Endothelial cell of umbilical vein (primary cell): Measurements from ENCODE around the gene BANK1. TPM values are rescaled to one million over a fixed set of nuclear protein-coding genes. Genes with fewer than 3 reads are reported as not detected.

ENCODE experiments used
- BruUV-seq: library from RNA; stranded (reverse); fragments of 400-500 nt; replicated peaks from 2 replicates; lab custom pipeline; 2021; lab: Mats Ljungman, UMichigan
- CTCF ChIA-PET: fragments of 300-600, 350-600 bp; sonication (Branson Sonifier 250); formaldehyde crosslinking; loops from one replicate; lab custom pipeline; 2021; ENCODE audit warnings: antibody characterized with exemption, inconsistent platforms; lab: Charles Lee
- POLR2A ChIA-PET: fragments of 300-600, 350-600 bp; sonication (Branson Sonifier 250); formaldehyde crosslinking; loops from one replicate; lab custom pipeline; 2021; ENCODE audit warnings: antibody characterized with exemption, inconsistent platforms; lab: Charles Lee
- DNase-seq: peaks from one replicate; pipeline ENCODE4 v3.0.0-alpha.2; 2011; ENCODE audit warnings: low read depth, low spot score
- FAIRE-seq: peaks from 2 replicates; lab custom pipeline; 2011; peaks lifted over from hg19 to GRCh38; lab: Jason Lieb, UNC
- H2AFZ ChIP-seq: 2 replicates; pipeline ENCODE4 v1.6.0; 2012; ENCODE audit warnings: low read depth, low read length, control low read depth, inconsistent platforms
- H3K27ac ChIP-seq: 2 replicates; pipeline ENCODE4 v1.5.1; 2011; ENCODE audit warnings: low read depth, mild to moderate bottlenecking, control low read depth, low read length, moderate library complexity; ENCODE audit not compliant: insufficient read depth
- H3K27me3 ChIP-seq, 2 experiments: 2 replicates each; pipeline versions ENCODE4 v1.6.0 to v1.6.1; 2011; ENCODE audit warnings: low read length in 2 of 2, mixed read lengths in 1 of 2; ENCODE audit not compliant: control insufficient read depth in 2 of 2, insufficient read depth in 2 of 2
- H3K36me3 ChIP-seq, 2 experiments: 2 replicates in 1 of 2; 3 replicates in 1 of 2; pipeline ENCODE4 v1.5.1; 2011; ENCODE audit warnings: low read length in 2 of 2, mild to moderate bottlenecking in 1 of 2, moderate library complexity in 1 of 2; ENCODE audit not compliant: control insufficient read depth in 2 of 2, insufficient read depth in 2 of 2; ENCODE audit errors: extremely low read depth in 1 of 2
- H3K4me1 ChIP-seq: 3 replicates; pipeline ENCODE4 v1.5.1; 2011; ENCODE audit warnings: mild to moderate bottlenecking, low read length; ENCODE audit not compliant: control insufficient read depth, insufficient read depth; ENCODE audit errors: extremely low read depth
- H3K4me2 ChIP-seq: 2 replicates; pipeline ENCODE4 v1.6.1; 2011; ENCODE audit warnings: low read length, control low read depth, mixed read lengths; ENCODE audit not compliant: insufficient read depth
- H3K4me3 ChIP-seq, 3 experiments: fragments of 200-600 bp in 1 of 3; sonication (generic), shearing (Covaris generic) in 1 of 3; replicated peaks in 1 of 3; 2 replicates each; pipeline ENCODE4 v1.5.1; 2011 to 2016; ENCODE audit warnings: control low read depth in 3 of 3, low read length in 3 of 3, mild to moderate bottlenecking in 2 of 3, inconsistent platforms in 1 of 3, low read depth in 1 of 3, moderate library complexity in 1 of 3; ENCODE audit not compliant: insufficient read depth in 1 of 3
- H3K79me2 ChIP-seq: 2 replicates; pipeline ENCODE4 v1.6.0; 2012; ENCODE audit warnings: low read length, inconsistent platforms; ENCODE audit not compliant: control insufficient read depth, insufficient read depth
- H3K9ac ChIP-seq: replicated peaks from 2 replicates; pipeline ENCODE3; 2011; ENCODE audit warnings: low read length, control low read depth; ENCODE audit not compliant: insufficient read depth; ENCODE audit errors: extremely low read depth
- H3K9me1 ChIP-seq: replicated peaks from 3 replicates; pipeline ENCODE4 v1.6.0; 2011; ENCODE audit warnings: mild to moderate bottlenecking, low read length; ENCODE audit not compliant: control insufficient read depth, insufficient read depth; ENCODE audit errors: extremely low read depth
- H3K9me3 ChIP-seq: replicated peaks from 2 replicates; pipeline ENCODE4 v1.5.1; 2012; ENCODE audit warnings: low read length, inconsistent platforms; ENCODE audit not compliant: control insufficient read depth, insufficient read depth
- H4K20me1 ChIP-seq: replicated peaks from 2 replicates; pipeline ENCODE3; 2011; ENCODE audit warnings: mild to moderate bottlenecking, low read length; ENCODE audit not compliant: control insufficient read depth, insufficient read depth; ENCODE audit errors: extremely low read depth
- EZH2 ChIP-seq: IDR thresholded peaks from 2 replicates; pipeline ENCODE4 v1.6.1; 2012; ENCODE audit warnings: borderline replicate concordance, low read depth, mild to moderate bottlenecking, moderate library complexity, low read length, inconsistent platforms; ENCODE audit not compliant: severe bottlenecking
- FOS ChIP-seq: IDR thresholded peaks from 2 replicates; pipeline ENCODE4 v1.6.1; 2011; ENCODE audit warnings: mild to moderate bottlenecking, low read length, moderate library complexity, borderline replicate concordance; ENCODE audit not compliant: insufficient read depth
- GATA2 ChIP-seq: IDR thresholded peaks from 2 replicates; pipeline ENCODE4 v1.7.0; 2011; ENCODE audit warnings: low read depth, mild to moderate bottlenecking, moderate library complexity, mixed read lengths, low read length; ENCODE audit not compliant: insufficient read length, insufficient read depth
- JUN ChIP-seq: IDR thresholded peaks from 2 replicates; pipeline ENCODE4 v1.6.1; 2011; ENCODE audit warnings: borderline replicate concordance, low read depth; ENCODE audit not compliant: insufficient read length, insufficient read depth
- MYC ChIP-seq: IDR thresholded peaks from one replicate; pipeline ENCODE4 v1.6.1; 2011; ENCODE audit warnings: mild to moderate bottlenecking, low read depth, low read length
- POLR2A ChIP-seq: IDR thresholded peaks from 2 replicates; pipeline ENCODE4 v1.6.1; 2012; ENCODE audit warnings: low read depth, mild to moderate bottlenecking, control low read depth, low read length
- POLR2AphosphoS5 ChIP-seq: IDR thresholded peaks from 2 replicates; pipeline ENCODE4 v1.6.1; 2012; ENCODE audit warnings: low read depth, mild to moderate bottlenecking, control low read depth, low read length, moderate library complexity; ENCODE audit not compliant: insufficient read depth
- dilution Hi-C: fragments of 300-500 bp; cut with MboI; formaldehyde crosslinking; loops from one replicate; pipeline ENCODE4 v1.15.0; 2019; ENCODE audit warnings: low sequenced_read_pairs; ENCODE audit not compliant: extremely low pct_ligation_motif_present
- intact Hi-C: fragments of 100-400 bp; cut with micrococcal nuclease; formaldehyde crosslinking; loops from one replicate; pipeline ENCODE4 v1.10.0; 2022
- polyA plus RNA-seq, 4 experiments: library from polyadenylated mRNA; depleted of rRNA in 3 of 4; stranded (reverse) in 3 of 4; unstranded in 1 of 4; fragments of >200 nt; gene quantifications; 2 replicates each; pipeline versions ENCODE4 v1.2.1 to v1.2.3, GENCODE V29; 2011 to 2012; ENCODE audit warnings: missing spikeins in 1 of 4
- total RNA-seq: library from RNA; stranded (reverse); gene quantifications from 2 replicates; pipeline ENCODE4 v1.2.3, GENCODE V29; 2021
- TF ChIP-seq, protein P1 (sequence below), 2 donors: IDR thresholded peaks; 1 replicate in 1 of 2; 2 replicates in 1 of 2; pipeline ENCODE4 v1.5.1; 2011; ENCODE audit warnings: low read length in 2 of 2, mild to moderate bottlenecking in 2 of 2, moderate library complexity in 2 of 2, control low read depth in 1 of 2, inconsistent platforms in 1 of 2, low read depth in 1 of 2; ENCODE audit not compliant: insufficient read depth in 1 of 2; ENCODE audit errors: extremely low read depth in 1 of 2
- TF ChIP-seq, protein P2 (sequence below): IDR thresholded peaks from 2 replicates; pipeline ENCODE4 v1.6.1; 2011; ENCODE audit not compliant: insufficient read depth, insufficient read length

BANK1 gene
- total and polyA plus RNA-seq, 2 donors (not counting 3 experiments of a cell fraction or from before 2014, with no cell fraction given), result 0.29 to 0.32 TPM

DNA sequence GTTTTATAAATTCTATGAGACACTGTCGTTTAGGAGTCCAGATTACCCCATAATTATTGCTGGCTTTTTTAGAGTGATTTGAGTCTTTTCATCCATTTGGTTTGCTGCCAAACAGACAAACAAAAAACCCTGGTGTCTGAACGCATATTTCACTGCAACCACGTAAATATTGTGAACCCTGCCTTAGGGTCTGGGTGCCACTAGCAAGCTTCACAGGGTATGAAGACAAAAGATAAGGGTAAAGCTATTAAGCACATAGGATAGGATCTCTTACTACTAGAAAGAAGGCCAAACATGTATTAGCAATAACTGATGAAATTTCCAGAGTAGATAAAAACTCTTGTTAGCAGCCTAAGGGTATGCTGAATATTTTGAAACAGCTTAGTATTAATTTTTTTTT, 143.3 kb downstream of the BANK1 start:
- ChIA-PET POLR2A (no interaction called here), CTCF (interaction anchor here (1.5 kb wide), 1 partner anchor 8 kb away, joined by 4 read pairs; no protein-coding TSS in a partner anchor)
- FAIRE-seq (no peak), DNase-seq (no peak)
- TF ChIP-seq POLR2A (no peak), GATA2 (no peak), JUN (no peak), EZH2 (no peak), POLR2AphosphoS5 (no peak), MYC (no peak), FOS (no peak)
- TF ChIP-seq, protein P1, sequence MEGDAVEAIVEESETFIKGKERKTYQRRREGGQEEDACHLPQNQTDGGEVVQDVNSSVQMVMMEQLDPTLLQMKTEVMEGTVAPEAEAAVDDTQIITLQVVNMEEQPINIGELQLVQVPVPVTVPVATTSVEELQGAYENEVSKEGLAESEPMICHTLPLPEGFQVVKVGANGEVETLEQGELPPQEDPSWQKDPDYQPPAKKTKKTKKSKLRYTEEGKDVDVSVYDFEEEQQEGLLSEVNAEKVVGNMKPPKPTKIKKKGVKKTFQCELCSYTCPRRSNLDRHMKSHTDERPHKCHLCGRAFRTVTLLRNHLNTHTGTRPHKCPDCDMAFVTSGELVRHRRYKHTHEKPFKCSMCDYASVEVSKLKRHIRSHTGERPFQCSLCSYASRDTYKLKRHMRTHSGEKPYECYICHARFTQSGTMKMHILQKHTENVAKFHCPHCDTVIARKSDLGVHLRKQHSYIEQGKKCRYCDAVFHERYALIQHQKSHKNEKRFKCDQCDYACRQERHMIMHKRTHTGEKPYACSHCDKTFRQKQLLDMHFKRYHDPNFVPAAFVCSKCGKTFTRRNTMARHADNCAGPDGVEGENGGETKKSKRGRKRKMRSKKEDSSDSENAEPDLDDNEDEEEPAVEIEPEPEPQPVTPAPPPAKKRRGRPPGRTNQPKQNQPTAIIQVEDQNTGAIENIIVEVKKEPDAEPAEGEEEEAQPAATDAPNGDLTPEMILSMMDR (IDR thresholded peaks at IDR 0.05; ENCODE audit: extremely low read depth in 1 of 2, insufficient read depth in 1 of 2, low read depth in 1 of 2, low read length in 2 of 2), result no peak
- TF ChIP-seq, protein P2, sequence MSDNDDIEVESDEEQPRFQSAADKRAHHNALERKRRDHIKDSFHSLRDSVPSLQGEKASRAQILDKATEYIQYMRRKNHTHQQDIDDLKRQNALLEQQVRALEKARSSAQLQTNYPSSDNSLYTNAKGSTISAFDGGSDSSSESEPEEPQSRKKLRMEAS, result no peak
- Histone ChIP-seq H3K9me1 (no peaks in the 10 kb centered on the region), H3K36me3 (no peaks in the 10 kb centered on the region), H3K9ac (no peak overlapping the region), H3K27me3 (no peaks in the 10 kb centered on the region), H3K9me3 (no peaks in the 10 kb centered on the region), H4K20me1 (no peaks in the 10 kb centered on the region), H3K27ac (no peak overlapping the region), H3K4me2 (no peak overlapping the region), H3K4me3 (no peak overlapping the region), H2AFZ (no peak overlapping the region), H3K4me1 (no peaks in the 10 kb centered on the region), H3K79me2 (no peaks in the 10 kb centered on the region)
- dilution Hi-C loops (no loop called here), intact Hi-C loops (no loop called here)
- BruUV-seq, result no TSS peak
